Spinal cord (tissue), 10 donors: ENCODE measurements around the gene GCGR. TPM values are rescaled to one million over a fixed set of nuclear protein-coding genes. Genes with fewer than 3 reads are reported as not detected.

ENCODE experiments used
- DNase-seq, 6 donors: peaks; one replicate each; pipeline versions ENCODE4 v3.0.0 to v3.0.0-alpha.2; 2013 to 2015; ENCODE audit warnings: low spot score in 6 of 6, low read depth in 4 of 6
- H3K27ac ChIP-seq: one replicate; pipeline ENCODE4 v1.5.1; 2013; ENCODE audit warnings: low read depth, low read length, control low read depth
- H3K27me3 ChIP-seq: one replicate; pipeline ENCODE4 v1.6.1; 2013; ENCODE audit warnings: low read length; ENCODE audit not compliant: control insufficient read depth, insufficient read depth
- H3K36me3 ChIP-seq: one replicate; pipeline ENCODE4 v1.6.1; 2013; ENCODE audit warnings: low read length; ENCODE audit not compliant: control insufficient read depth, insufficient read depth
- H3K4me1 ChIP-seq: one replicate; pipeline ENCODE4 v1.6.1; 2013; ENCODE audit warnings: low read length; ENCODE audit not compliant: control insufficient read depth, insufficient read depth
- H3K4me3 ChIP-seq: one replicate; pipeline ENCODE4 v1.5.1; 2013; ENCODE audit warnings: low read depth, low read length, control low read depth
- H3K9me3 ChIP-seq: one replicate; pipeline ENCODE4 v1.6.1; 2013; ENCODE audit warnings: low read length; ENCODE audit not compliant: control insufficient read depth, insufficient read depth
- WGBS: methylation state at CpG from one replicate; pipeline ENCODE4 v1.1.5; 2013; ENCODE audit warnings: missing lambda C conversion rate; ENCODE audit not compliant: insufficient coverage; 5-methylcytosine and 5-hydroxymethylcytosine counted together
- polyA plus RNA-seq, 2 donors: library from polyadenylated mRNA; unstranded; fragments of 120-200 nt; gene quantifications; one replicate each; pipeline ENCODE4 v1.2.1, GENCODE V29; 2013; ENCODE audit not compliant: insufficient read length in 2 of 2
- total RNA-seq, 2 donors: library from RNA; depleted of rRNA in 1 of 2; stranded (reverse); fragments of 120-200 nt in 1 of 2; fragments of >200 nt in 1 of 2; gene quantifications; one replicate each; pipeline versions ENCODE4 v1.2.3 to v1.2.4, GENCODE V29; 2013 to 2014
- donor health status: healthy.

GCGR gene
- total and polyA plus RNA-seq, 4 donors: 0.50 to 1.3 (median 0.99) TPM; not detected in 1

DNA sequence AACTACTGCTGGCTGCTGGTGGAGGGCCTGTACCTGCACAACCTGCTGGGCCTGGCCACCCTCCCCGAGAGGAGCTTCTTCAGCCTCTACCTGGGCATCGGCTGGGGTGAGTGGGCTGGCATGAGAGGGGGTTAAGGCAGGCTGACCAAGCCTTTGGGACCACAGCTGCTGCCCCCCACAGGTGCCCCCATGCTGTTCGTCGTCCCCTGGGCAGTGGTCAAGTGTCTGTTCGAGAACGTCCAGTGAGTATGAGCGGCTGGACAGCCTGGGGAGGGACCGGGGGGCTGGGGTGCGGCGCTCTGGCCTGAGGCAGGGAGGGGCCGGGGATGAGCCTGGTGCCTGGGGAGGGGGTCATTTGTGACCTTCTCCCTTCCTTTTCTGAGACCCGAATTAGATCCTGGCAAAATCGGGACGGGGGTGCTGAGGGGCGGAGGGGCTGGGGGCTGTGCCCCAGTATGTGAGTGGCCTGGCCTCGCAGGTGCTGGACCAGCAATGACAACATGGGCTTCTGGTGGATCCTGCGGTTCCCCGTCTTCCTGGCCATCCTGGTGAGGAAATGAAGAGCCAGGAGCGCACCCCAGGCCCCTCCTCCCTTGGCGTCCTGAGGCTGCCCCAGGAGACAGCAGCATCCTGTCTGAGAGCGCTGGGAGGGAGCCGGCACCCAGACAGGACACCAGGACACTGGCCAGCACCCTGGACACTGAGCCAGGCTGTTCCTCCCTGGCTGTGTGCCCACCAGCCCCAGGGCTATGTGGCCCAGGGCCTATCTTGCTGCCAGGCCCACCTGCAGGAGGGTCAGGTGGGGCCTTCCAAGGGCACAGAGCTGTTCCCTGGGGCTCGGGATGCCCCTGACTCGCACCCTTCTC lies 8.0 kb downstream of the GCGR start:
- H3K4me3 ChIP-seq: no peak overlapping the region
- no peaks in the 10 kb centered on the region for H3K36me3 ChIP-seq
- no peaks in the 10 kb centered on the region for H3K4me1 ChIP-seq
- H3K27ac ChIP-seq: no peak overlapping the region
- no peaks in the 10 kb centered on the region for H3K9me3 ChIP-seq
- no peak for DNase-seq
- WGBS: 79% methylated on average over 21 of the region's 24 CpGs
- peaks cover 11% of the 10 kb centered on the region for H3K27me3 ChIP-seq

DNA sequence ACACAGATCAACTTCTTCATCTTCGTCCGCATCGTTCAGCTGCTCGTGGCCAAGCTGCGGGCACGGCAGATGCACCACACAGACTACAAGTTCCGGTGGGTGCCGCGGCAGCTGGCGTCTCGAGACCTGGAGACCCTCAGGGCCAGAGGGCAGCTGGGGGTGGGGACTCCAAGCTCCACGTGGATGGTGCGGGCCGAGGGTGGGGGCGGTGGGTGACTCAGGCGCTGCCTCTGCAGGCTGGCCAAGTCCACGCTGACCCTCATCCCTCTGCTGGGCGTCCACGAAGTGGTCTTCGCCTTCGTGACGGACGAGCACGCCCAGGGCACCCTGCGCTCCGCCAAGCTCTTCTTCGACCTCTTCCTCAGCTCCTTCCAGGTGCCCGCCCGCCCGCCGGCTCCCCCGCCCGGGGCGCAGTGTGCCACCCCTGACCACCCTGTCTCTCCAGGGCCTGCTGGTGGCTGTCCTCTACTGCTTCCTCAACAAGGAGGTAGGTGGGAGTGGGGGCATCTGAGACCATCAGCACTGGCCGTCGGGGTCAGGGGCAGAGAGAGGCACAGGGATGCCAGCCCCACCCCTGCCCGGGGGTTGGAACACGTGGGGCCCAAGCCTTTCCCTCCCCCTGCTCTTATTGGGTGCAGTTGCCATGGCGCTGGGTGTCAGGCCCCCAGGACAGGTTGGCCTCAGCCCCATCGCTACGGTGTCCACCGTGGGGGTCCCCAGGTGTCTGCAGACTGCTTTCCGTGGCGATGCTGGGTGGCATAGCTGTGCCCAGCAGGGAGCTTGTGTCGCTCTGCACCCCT lies 8.8 kb downstream of the GCGR start:
- no peak overlapping the region for H3K4me3 ChIP-seq
- 87% methylated on average over 38 of the region's 45 CpGs for WGBS
- H3K27ac ChIP-seq: no peak overlapping the region
- no peaks in the 10 kb centered on the region for H3K36me3 ChIP-seq
- H3K4me1 ChIP-seq: no peaks in the 10 kb centered on the region
- no peak for DNase-seq
- peaks cover 4% of the 10 kb centered on the region for H3K27me3 ChIP-seq
- H3K9me3 ChIP-seq: no peaks in the 10 kb centered on the region

DNA sequence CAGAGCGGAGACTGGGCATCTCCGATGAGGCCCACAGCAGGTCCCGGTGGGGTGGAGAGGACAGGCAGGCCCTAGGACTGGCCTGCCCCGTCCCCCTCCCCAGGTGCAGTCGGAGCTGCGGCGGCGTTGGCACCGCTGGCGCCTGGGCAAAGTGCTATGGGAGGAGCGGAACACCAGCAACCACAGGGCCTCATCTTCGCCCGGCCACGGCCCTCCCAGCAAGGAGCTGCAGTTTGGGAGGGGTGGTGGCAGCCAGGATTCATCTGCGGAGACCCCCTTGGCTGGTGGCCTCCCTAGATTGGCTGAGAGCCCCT lies 9.4 kb downstream of the GCGR start:
- 92% methylated on average over 15 of the region's 15 CpGs for WGBS
- Histone ChIP-seq H3K4me3 (no peak overlapping the region), H3K27me3 (peaks cover 4% of the 10 kb centered on the region), H3K36me3 (no peaks in the 10 kb centered on the region), H3K4me1 (no peaks in the 10 kb centered on the region), H3K9me3 (no peaks in the 10 kb centered on the region), H3K27ac (no peak overlapping the region)
- DNase-seq: no peak

DNA sequence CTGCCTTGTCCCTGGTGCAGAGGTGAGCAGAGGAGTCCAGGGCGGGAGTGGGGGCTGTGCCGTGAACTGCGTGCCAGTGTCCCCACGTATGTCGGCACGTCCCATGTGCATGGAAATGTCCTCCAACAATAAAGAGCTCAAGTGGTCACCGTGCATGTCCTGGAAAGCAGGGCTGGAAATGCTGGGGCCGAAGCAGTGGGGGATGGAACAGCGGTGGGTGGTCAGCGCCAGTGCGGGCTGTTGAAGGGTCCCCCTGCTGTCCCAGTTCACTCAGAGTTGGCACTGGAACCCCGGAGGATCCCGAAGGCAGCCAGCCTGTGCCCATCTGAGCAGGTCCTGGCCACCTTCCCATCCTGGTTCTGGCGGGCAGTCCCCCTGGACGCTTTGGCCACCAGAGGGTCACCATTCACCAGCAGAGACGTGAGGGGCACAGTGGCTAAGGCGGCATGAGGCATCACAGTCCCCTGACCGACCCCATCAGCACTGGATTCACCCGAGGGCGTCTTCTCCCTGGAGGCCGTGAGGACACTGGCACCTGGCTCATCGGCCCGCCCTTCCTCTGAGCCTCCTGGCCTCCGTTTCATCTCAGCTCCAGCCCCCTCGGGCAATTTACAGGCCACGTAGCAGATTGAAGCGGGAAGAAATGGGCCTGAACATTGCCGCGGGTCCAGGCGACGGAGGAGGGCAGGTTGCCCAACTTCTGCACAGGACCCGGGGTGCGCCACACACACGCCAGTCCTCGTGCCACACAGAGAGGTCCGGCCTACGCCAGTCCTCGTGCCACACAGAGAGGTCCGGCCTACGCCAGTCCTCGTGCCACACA lies 10.1 kb downstream of the GCGR start:
- 87% methylated on average over 33 of the region's 41 CpGs for WGBS
- Histone ChIP-seq H3K27me3 (peaks cover 2% of the 10 kb centered on the region), H3K9me3 (no peaks in the 10 kb centered on the region)

GRCh38 chr17:81814748-81815645 lies 11.0 kb downstream of the GCGR start:
- WGBS: 71% methylated on average over 23 of the region's 24 CpGs
- DNase-seq: no peak
- H3K4me1 ChIP-seq: no peaks in the 10 kb centered on the region
- H3K27ac ChIP-seq: no peak overlapping the region
- H3K9me3 ChIP-seq: no peaks in the 10 kb centered on the region
- H3K4me3 ChIP-seq: no peak overlapping the region
- no peaks in the 10 kb centered on the region for H3K36me3 ChIP-seq
- peaks cover 2% of the 10 kb centered on the region for H3K27me3 ChIP-seq

More for the DNA sequence above, 10.1 kb downstream of the GCGR start:
- Histone ChIP-seq H3K36me3 (no peaks in the 10 kb centered on the region), H3K4me3 (no peak overlapping the region), H3K27ac (no peak overlapping the region), H3K4me1 (no peaks in the 10 kb centered on the region)
- no peak for DNase-seq

- Histone ChIP-seq H3K4me1 (no peaks in the 10 kb centered on the region), H3K36me3 (no peaks in the 10 kb centered on the region), H3K27me3 (peaks cover 2% of the 10 kb centered on the region), H3K4me3 (no peak overlapping the region), H3K27ac (no peak overlapping the region), H3K9me3 (no peaks in the 10 kb centered on the region)
- no CpG with 5 or more reads among the region's 2 CpGs for WGBS
- DNase-seq: no peak
These were observed 11.7 kb downstream of the GCGR start for GRCh38 chr17:81815646-81815986.

- Histone ChIP-seq H3K36me3 (peaks cover 18% of the 10 kb centered on the region), H3K27me3 (peaks cover 2% of the 10 kb centered on the region), H3K27ac (no peak overlapping the region), H3K9me3 (no peaks in the 10 kb centered on the region), H3K4me3 (no peak overlapping the region), H3K4me1 (peaks cover 5% of the 10 kb centered on the region)
- 58% methylated on average over 7 of the region's 7 CpGs for WGBS
- DNase-seq: no peak
These were observed 13.8 kb downstream of the GCGR start for GRCh38 chr17:81817758-81818147.

DNA sequence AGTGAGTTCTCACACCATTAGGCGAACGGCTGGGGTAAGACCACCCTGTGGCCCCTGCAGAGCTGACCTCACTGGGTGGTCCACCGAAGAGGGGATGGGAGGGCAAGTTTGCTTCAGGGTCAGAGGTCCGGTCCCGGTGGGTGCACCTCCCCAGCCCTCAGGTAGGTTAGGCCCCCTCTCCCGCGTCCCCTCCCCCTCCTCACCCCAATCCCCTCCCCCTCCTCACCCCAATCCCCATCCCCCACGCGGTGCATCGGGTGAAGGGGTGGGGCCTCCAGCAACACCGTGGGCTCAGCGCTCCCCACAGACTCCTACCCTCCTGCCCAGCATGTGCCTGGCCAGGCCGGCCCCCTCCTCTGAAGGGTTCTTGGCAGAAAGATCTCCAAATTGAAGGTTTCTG lies 15.8 kb downstream of the GCGR start:
- 30% methylated on average over 3 of the region's 13 CpGs for WGBS
- Histone ChIP-seq H3K27ac (no peak overlapping the region), H3K36me3 (peaks cover 38% of the 10 kb centered on the region), H3K27me3 (peaks cover 2% of the 10 kb centered on the region), H3K9me3 (no peaks in the 10 kb centered on the region), H3K4me1 (peaks cover 5% of the 10 kb centered on the region), H3K4me3 (no peak overlapping the region)
- DNase-seq: no peak

DNA sequence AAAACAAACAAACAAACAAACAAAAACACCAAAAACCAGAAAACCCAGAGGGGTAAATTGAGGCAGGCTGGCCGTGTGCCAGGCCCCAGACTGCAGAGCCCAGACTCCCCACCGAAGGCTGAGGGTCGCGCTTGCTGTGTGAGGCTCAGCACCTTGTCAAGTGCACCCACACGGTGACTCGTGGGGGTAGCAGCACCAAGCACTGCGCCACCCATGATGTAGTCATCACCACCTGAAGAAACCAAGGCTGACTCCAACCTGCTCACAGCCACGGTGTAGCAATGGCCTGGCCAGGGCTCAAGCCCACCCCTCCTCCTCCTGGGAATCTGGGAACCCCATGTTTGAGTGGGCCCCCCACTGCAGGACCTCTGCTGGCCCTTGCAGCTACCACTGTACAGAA lies 17.2 kb downstream of the GCGR start:
- peaks cover 52% of the 10 kb centered on the region for H3K36me3 ChIP-seq
- no peak overlapping the region for H3K27ac ChIP-seq
- no peak overlapping the region for H3K4me3 ChIP-seq
- H3K27me3 ChIP-seq: no peaks in the 10 kb centered on the region
- no peaks in the 10 kb centered on the region for H3K9me3 ChIP-seq
- H3K4me1 ChIP-seq: peaks cover 5% of the 10 kb centered on the region
- DNase-seq: no peak
- 94% methylated on average over 8 of the region's 8 CpGs for WGBS
